ENCODE data around the gene PIR.

The PIR gene

GRCh38 chrX:15437724-15438123, 55.4 kb downstream of the PIR start:
- ChIA-PET POLR2A (no interaction called here), CTCF (interaction anchor here (1.6 kb wide), 1 partner anchor 24 kb away, joined by 4 read pairs; no protein-coding TSS in a partner anchor)
- TF ChIP-seq CTCF (IDR thresholded peaks at IDR 0.05; ENCODE audit: control extremely low read depth, extremely low read depth, low read depth, missing control alignments), result no peak
- DNase-seq (ENCODE audit: extremely low spot score), result no peak

GRCh38 chrX:15435836-15436619, 57.1 kb downstream of the PIR start:
- ChIA-PET POLR2A (no interaction called here), CTCF (no interaction called here)
- DNase-seq (ENCODE audit: extremely low spot score), result no peak
- TF ChIP-seq CTCF (IDR thresholded peaks at IDR 0.05; ENCODE audit: control extremely low read depth, extremely low read depth, low read depth, missing control alignments), result no peak

DNA sequence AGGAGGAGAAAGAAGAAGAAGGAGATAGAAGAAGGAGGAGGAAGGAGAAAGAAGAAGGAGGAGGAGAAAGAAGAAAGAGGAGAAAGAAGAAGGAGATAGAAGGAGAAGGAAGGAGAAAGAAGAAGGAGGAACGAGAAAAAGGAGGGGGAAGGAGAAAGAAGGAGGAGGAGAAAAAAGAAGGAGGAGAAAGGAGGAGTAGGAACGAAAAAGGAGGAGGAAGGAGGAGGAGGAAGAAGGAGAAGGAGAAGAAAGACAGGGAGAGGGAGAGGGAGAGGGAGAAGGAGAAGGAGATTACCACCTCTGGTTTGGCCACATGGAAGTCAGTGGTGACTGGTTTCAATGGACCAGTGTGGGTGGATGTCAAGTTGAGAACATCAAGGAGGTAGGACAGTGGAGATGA, 58.9 kb downstream of the PIR start:
- TF ChIP-seq CTCF (IDR thresholded peaks at IDR 0.05; ENCODE audit: control extremely low read depth, extremely low read depth, low read depth, missing control alignments), result no peak
- POLR2A ChIA-PET, result no interaction called here
- CTCF ChIA-PET, result no interaction called here
- no peak for DNase-seq (ENCODE audit: extremely low spot score)

GRCh38 chrX:15430584-15430983, 62.5 kb downstream of the PIR start:
- no peak for TF ChIP-seq CTCF (IDR thresholded peaks at IDR 0.05; ENCODE audit: control extremely low read depth, extremely low read depth, low read depth, missing control alignments)
- no peak for DNase-seq (ENCODE audit: extremely low spot score)
- ChIA-PET CTCF (no interaction called here), POLR2A (no interaction called here)

DNA sequence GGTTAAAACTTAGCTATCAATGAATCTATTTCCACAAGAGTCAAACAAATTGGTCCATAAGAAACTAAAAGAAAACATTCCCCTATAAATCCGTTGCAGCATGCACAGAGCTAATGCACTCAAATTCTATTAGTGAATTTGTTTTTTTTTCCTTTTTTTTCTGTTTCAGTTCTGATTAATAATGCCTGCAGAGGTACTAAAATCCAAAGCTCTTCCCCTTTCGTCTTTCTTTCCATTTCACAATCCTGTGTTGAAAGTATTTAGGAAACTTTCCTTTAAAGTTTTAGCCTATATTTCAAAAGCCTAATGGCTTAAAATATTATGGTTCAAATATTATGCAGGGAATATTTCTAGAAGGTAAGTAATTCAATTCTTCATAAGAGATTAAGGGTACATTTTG, 63.1 kb downstream of the PIR start:
- DNase-seq (ENCODE audit: extremely low spot score), result no peak
- no peak for TF ChIP-seq CTCF (IDR thresholded peaks at IDR 0.05; ENCODE audit: control extremely low read depth, extremely low read depth, low read depth, missing control alignments)
- CTCF ChIA-PET, result interaction anchor here (2.0 kb wide), 1 partner anchor 40 kb away, joined by 4 read pairs; no protein-coding TSS in a partner anchor
- POLR2A ChIA-PET, result no interaction called here

DNA sequence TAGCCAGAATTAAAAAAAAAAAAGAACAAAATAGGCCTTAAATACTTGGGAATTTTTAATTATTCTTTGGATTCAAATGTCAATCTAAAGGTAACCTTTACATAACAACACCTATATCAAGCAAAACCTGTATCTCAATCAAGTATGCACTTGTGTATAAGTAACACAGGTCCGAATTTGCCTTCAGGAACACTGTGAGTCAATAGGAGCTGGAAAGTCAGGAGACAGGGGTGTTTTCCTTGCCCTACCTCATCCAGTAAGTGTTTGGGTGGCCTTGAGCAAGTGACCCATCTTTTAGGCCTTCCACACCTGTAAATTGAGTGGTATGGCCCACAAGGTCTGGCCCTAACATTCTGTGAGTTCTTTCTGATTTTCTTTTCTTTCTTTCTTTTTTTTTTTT, 68.1 kb downstream of the PIR start:
- DNase-seq (ENCODE audit: extremely low spot score), result no peak
- TF ChIP-seq CTCF (IDR thresholded peaks at IDR 0.05; ENCODE audit: control extremely low read depth, extremely low read depth, low read depth, missing control alignments), result no peak
- CTCF ChIA-PET, result interaction anchor here (1.1 kb wide), 1 partner anchor 15 kb away, joined by 3 read pairs; no protein-coding TSS in a partner anchor
- POLR2A ChIA-PET, result no interaction called here

Data from GM10248 (cell line).